OCI-M1 (cell line): ENCODE results near the gene LYAR.
"Not testable (repeated sequence)": the region's sequence is repeated elsewhere in the genome, so short reads cannot be mapped to it uniquely, and the experiment has no call there.

Source experiments
- DNase-seq: peaks from one replicate; lab custom pipeline; 2025; lab: John Stamatoyannopoulos, UW

The LYAR gene

GRCh38 chr4:4260185-4260751 lies 29.7 kb downstream of the LYAR start:
- DNase-seq: peak; percentile 86

GRCh38 chr4:4259484-4260100 lies 30.4 kb downstream of the LYAR start:
- DNase-seq: peak; percentile 73

GRCh38 chr4:4257705-4258104 lies 32.2 kb downstream of the LYAR start:
- DNase-seq: not testable (repeated sequence)

GRCh38 chr4:4256799-4257198 lies 33.2 kb downstream of the LYAR start:
- DNase-seq: no peak

- DNase-seq: no peak
Measured at GRCh38 chr4:4254666-4255065, 35.3 kb downstream of the LYAR start.

- no peak for DNase-seq
Measured at GRCh38 chr4:4254199-4254598, 35.8 kb downstream of the LYAR start.

- DNase-seq: no peak
Measured at GRCh38 chr4:4249866-4250265, 40.1 kb downstream of the LYAR start.

- DNase-seq: not testable (repeated sequence)
Measured at GRCh38 chr4:4249342-4249741, 40.6 kb downstream of the LYAR start.

- DNase-seq: peak; percentile 66
Measured at GRCh38 chr4:4248885-4249203, 41.1 kb downstream of the LYAR start.

- peak; percentile 96 for DNase-seq
Measured at GRCh38 chr4:4248029-4248884, 41.7 kb downstream of the LYAR start, which contains the start of gene TMEM128. Gene TMEM128 (minus strand): TSS chr4:4248223. CDS start chr4:4248202, 21 bp downstream.

GRCh38 chr4:4247696-4248028 lies 42.3 kb downstream of the LYAR start:
- no peak for DNase-seq

GRCh38 chr4:4245172-4245571 lies 44.8 kb downstream of the LYAR start:
- DNase-seq: no peak

- not testable (repeated sequence) for DNase-seq
Measured at GRCh38 chr4:4239551-4239950, 50.4 kb downstream of the LYAR start.

GRCh38 chr4:4233610-4234009 lies 56.3 kb downstream of the LYAR start:
- DNase-seq: no peak

- DNase-seq: no peak
Measured at GRCh38 chr4:4228356-4228668, 61.6 kb downstream of the LYAR start.

- DNase-seq: no peak
Measured at GRCh38 chr4:4227510-4228355, 62.2 kb downstream of the LYAR start.

GRCh38 chr4:4226606-4227438 lies 63.1 kb downstream of the LYAR start, which contains the start of gene OTOP1:
Gene OTOP1 (minus strand): TSS chr4:4226929. CDS start chr4:4226864, 65 bp downstream.
- DNase-seq: no peak

- DNase-seq: no peak
Measured at GRCh38 chr4:4225915-4226605, 63.9 kb downstream of the LYAR start.
